ENCODE data around the gene ATXN10.

DNA sequence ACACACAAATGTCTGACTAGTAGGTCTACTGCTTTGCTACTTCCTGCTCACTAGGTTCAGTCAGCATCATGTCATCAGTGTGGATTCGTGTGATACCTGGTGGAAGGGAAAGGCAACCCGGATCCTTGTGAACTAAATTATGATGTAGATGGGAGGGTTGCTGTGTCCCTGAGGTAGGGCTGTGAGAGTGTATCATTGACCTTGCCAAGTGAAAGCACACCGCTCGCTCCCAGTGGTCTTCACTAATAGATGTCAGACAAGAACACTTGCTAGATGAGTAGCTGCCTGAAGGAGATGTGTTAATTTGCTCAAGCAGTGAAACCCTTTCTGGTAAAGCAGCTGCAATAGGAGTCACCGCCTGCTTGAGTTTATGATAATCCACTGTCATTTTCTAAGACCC is 185.9 kb downstream of the ATXN10 start:
- TF ChIP-seq YY1 (IDR thresholded peaks at IDR 0.05; ENCODE audit: low read depth, low read length) (no peak), POLR2AphosphoS5 (IDR thresholded peaks at IDR 0.05; ENCODE audit: low read depth, low read length) (no peak), CHD2 (IDR thresholded peaks at IDR 0.05; ENCODE audit: low read length) (no peak), POLR2A (IDR thresholded peaks at IDR 0.05; ENCODE audit: control extremely low read depth in 1 of 2, low read depth in 2 of 2, low read length in 2 of 2) (no peak), JUND (IDR thresholded peaks at IDR 0.05; ENCODE audit: low read length) (no peak), HDAC2 (IDR thresholded peaks at IDR 0.05; ENCODE audit: borderline replicate concordance in 1 of 2, low read depth in 2 of 2, low read length in 2 of 2) (no peak), TEAD4 (IDR thresholded peaks at IDR 0.05; ENCODE audit: low read depth, low read length) (no peak), SIX5 (IDR thresholded peaks at IDR 0.05; ENCODE audit: low read depth, low read length) (no peak), NRF1 (IDR thresholded peaks at IDR 0.05; ENCODE audit: low read depth, low read length) (no peak), SRF (IDR thresholded peaks at IDR 0.05; ENCODE audit: low read depth, low read length) (no peak), TAF1 (IDR thresholded peaks at IDR 0.05; ENCODE audit: low read depth, low read length) (no peak)
- TF ChIP-seq, protein P1, sequence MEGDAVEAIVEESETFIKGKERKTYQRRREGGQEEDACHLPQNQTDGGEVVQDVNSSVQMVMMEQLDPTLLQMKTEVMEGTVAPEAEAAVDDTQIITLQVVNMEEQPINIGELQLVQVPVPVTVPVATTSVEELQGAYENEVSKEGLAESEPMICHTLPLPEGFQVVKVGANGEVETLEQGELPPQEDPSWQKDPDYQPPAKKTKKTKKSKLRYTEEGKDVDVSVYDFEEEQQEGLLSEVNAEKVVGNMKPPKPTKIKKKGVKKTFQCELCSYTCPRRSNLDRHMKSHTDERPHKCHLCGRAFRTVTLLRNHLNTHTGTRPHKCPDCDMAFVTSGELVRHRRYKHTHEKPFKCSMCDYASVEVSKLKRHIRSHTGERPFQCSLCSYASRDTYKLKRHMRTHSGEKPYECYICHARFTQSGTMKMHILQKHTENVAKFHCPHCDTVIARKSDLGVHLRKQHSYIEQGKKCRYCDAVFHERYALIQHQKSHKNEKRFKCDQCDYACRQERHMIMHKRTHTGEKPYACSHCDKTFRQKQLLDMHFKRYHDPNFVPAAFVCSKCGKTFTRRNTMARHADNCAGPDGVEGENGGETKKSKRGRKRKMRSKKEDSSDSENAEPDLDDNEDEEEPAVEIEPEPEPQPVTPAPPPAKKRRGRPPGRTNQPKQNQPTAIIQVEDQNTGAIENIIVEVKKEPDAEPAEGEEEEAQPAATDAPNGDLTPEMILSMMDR (IDR thresholded peaks at IDR 0.05; ENCODE audit: control extremely low read depth in 1 of 3, insufficient read depth in 1 of 3, low read depth in 1 of 3, low read length in 3 of 3) = no peak

Measured in H1 (cell line).